Epithelial cell of esophagus (primary cell): Measurements from ENCODE around the gene STK24.

Experiments used
- DNase-seq: peaks from one replicate; pipeline ENCODE4 v3.0.0; 2010; ENCODE audit warnings: low read depth
- H3K4me3 ChIP-seq: 2 replicates; pipeline ENCODE4 v1.5.1; 2011; ENCODE audit warnings: mild to moderate bottlenecking, low read length, control low read depth
- TF ChIP-seq, protein P1 (sequence below): IDR thresholded peaks from 2 replicates; pipeline ENCODE4 v1.5.1; 2011; ENCODE audit warnings: low read depth, mild to moderate bottlenecking, low read length, control low read depth, inconsistent platforms; ENCODE audit not compliant: insufficient read depth; ENCODE audit errors: missing control alignments

Gene STK24

DNA sequence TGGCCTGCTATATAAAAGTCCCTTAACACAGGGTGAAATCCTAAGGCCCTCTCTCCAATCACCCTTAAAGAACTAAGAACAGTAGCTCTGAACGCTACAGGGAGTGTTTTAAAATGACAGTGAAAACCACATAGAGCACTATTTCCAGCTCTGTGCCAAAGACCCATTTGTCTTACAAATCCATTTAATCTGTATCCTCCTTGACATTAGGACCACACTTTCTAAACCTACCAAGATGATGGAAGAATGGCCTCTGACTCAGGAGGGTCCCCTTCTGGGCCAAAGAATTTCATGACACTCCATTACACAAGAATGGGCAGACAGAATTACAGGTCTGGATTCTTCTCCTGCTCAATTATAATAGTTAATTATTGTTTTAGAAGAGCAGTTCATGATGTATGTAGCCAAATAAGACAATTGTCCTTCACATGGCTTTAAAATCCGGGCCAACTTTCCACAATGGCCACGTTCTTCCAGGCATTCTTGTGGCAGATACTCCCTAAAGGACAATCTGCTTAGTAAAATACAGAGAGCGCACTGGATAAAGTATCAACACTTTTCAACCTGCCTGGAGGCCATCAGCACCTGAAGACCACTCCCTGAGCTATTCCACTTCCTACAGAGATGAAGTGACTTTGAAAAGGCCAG, 61.0 kb downstream of the STK24 start:
- no peak overlapping the region for H3K4me3 ChIP-seq
- TF ChIP-seq, protein P1, sequence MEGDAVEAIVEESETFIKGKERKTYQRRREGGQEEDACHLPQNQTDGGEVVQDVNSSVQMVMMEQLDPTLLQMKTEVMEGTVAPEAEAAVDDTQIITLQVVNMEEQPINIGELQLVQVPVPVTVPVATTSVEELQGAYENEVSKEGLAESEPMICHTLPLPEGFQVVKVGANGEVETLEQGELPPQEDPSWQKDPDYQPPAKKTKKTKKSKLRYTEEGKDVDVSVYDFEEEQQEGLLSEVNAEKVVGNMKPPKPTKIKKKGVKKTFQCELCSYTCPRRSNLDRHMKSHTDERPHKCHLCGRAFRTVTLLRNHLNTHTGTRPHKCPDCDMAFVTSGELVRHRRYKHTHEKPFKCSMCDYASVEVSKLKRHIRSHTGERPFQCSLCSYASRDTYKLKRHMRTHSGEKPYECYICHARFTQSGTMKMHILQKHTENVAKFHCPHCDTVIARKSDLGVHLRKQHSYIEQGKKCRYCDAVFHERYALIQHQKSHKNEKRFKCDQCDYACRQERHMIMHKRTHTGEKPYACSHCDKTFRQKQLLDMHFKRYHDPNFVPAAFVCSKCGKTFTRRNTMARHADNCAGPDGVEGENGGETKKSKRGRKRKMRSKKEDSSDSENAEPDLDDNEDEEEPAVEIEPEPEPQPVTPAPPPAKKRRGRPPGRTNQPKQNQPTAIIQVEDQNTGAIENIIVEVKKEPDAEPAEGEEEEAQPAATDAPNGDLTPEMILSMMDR: no peak
- DNase-seq: no peak

DNA sequence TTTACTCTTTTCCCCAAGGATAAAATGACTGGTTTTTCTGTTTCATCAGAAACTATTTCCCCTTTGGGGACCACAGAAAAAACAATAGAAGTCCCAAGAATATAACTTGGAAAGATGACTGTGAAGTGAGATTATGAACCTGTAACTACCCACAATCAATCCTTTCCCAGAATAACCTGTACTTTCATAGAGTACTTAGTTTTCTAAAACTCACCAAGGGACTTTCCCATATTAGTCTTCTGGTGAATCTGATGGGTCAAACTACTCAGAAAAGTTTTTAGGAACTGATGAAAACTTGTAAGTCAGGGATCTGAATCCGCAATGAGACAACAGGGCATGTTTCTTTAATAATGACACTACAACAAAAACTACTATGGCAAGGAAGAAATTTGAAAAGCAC, 62.6 kb downstream of the STK24 start:
- TF ChIP-seq, protein P1: no peak

DNA sequence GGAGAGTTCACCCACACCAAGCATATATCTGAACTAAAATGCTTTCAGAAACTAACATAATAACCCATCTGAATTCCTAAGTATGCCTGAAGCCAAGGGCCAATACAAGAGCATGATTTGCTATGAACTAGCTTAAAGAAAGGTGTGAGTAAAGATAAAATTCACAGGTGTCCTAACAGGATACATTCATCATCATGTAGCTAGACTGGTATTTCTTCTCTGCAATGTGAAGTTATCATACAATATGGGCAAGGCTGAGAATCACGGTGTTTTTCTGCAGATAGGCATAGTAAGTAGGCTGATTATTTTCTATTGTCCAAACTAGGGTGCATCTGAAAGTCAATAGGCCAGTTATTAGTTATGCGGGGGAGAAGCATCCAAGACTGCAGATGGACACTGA, 63.1 kb downstream of the STK24 start:
- peak; percentile 67 for DNase-seq
- TF ChIP-seq, protein P1: no peak
- no peak overlapping the region for H3K4me3 ChIP-seq

More for the DNA sequence above, 62.6 kb downstream of the STK24 start:
- no peak overlapping the region for H3K4me3 ChIP-seq
- DNase-seq: no peak

DNA sequence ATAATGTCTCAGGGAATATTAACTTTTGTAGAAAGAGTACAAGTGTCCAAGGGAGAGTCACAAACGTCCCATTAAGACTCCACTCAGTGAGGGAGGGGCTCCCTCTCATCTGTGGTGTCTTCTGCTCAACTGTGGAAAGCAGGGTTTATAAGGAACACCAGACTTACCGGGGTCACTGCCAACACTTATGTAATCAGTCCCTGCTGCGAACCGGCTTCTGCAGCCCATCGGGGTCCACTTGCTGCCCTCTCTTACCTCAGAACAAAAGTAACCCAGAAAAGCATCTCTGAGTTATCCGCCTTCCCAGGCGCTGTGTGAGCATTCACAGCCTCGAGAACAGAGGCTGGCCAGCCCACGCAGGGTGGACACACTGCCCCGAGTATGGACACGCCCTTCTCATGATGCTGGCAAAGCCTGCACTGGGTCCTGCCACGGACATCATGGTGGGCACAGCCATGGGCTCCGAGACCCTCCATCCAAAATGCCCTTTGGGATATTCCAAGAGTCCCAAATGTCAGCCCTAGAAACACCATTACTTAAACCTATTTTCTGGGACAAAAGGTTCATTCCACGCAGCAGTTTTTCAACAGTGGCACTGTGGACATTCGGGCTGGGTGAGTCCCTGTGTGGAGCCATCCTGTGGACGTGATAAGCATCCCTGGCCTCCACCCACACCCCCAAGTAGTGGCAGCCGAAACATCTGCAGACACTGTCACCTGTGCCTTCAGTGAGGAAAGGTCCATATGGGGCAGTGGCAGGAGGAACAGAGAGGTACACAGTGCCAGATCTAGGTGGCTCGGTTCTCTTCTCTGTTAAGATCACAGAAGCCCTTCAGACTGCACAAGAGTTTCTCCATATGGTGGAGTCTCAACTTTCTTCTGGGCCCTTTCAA, 63.9 kb downstream of the STK24 start:
- DNase-seq: no peak
- TF ChIP-seq, protein P1: no peak
- no peak overlapping the region for H3K4me3 ChIP-seq

DNA sequence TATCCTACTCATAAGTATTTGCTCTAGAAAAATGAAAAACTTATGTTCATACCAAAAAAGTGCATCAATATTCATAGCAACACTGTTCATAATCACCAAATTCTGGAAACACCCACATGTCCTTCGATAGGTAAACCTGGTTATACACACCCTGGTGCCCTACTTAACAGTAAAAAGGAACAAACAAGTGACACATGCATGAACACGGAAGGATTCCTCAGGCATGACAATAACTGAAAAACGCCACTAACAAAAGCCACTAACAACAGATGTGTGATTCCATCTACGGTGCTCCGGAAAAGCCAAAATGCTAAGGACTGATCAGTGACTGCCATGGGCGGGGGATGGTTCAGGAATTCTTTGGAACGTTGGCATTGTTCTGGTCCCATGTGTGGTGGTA, 65.5 kb downstream of the STK24 start:
- TF ChIP-seq, protein P1: no peak
- H3K4me3 ChIP-seq: no peak overlapping the region
- DNase-seq: no peak

DNA sequence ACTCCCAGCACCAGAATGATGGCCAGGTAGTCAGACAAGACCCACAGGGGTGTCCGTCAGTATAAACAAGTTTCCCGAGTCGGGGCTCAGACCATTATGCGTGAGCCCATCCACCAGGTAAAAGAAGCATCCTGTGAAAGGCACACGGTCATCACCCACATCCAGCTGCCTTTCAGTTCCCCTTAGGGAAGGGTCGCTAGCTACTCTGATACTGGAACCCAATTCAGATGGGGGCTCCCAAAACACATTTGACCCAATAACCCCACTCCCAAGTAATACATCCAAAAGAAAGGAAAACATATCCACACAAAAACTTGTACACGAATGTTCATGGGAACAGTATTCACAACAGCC, 66.8 kb downstream of the STK24 start:
- H3K4me3 ChIP-seq: no peak overlapping the region
- TF ChIP-seq, protein P1: no peak
- DNase-seq: no peak
